GM19351 (cell line): ENCODE results near the gene SPAG17.
A peak's percentile ranks its signal among the peaks of the same experiment; 100 is the strongest.
"Not testable (repeated sequence)": the region's sequence is repeated elsewhere in the genome, so short reads cannot be mapped to it uniquely, and the experiment has no call there.

Experiments
- ATAC-seq: cut with Tn5 transposase; IDR thresholded peaks from one replicate; pipeline ENCODE4 v1.9.1; 2021; ENCODE audit warnings: mild to moderate bottlenecking, moderate library complexity; ENCODE audit not compliant: unreplicated experiment

The SPAG17 gene

GRCh38 chr1:117985973-117986372, 199.1 kb downstream of the SPAG17 start:
- peak; percentile 82 for ATAC-seq

DNA sequence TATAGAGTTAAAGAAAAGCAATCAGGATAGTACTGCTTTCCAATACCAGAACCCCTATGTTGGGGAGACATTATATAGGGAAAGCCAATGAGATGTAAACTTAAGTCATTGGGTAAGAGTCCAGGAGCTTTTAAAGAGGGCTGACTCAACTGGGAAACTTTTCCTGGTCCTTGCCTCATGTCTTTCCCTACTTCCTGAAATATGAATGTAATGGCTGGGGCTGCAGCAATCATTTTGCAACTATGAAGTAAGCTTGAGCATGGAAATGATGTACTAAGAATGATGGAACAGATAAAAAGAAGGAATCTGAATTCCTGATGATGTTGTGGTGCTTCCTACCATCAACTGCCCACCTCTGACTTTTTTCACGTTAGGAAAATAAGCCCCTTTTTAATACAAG, 199.8 kb downstream of the SPAG17 start:
- no peak for ATAC-seq

DNA sequence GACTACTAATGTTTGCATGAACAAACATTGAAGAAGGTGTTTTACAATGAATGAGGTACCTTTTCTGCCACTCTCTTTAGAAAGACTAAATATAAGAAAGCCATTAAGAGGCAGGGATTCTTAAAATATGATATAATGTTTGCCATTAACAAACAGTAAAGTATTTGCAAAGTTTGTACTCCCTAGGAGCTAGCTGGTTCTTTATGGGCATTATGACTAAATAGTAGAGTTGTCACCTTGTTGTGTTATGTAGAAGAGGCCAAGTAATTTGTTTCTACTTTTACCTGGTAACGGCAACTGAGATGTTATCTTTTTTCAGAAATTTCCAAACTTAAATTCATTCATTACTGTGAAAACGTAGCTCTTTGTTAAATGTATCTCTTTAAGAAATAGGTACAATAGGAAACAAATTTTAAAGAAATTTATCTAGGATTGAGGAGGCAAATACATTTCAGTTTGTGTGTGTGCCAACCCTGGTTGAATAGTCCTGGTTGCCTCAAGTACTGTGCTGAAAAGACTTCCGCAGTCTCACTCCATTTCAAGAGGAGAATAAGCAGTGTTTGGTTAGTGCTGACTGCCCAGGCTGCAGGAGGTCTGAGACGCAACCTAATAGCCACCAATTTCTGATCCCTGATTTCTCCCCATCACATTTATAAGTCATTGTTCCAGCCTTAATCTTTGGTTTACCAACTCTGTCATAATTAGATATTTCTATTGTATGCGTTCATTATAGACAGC, 203.4 kb downstream of the SPAG17 start:
- ATAC-seq: no peak

- ATAC-seq: no peak
Observed at GRCh38 chr1:117976381-117976780, 208.6 kb downstream of the SPAG17 start.

DNA sequence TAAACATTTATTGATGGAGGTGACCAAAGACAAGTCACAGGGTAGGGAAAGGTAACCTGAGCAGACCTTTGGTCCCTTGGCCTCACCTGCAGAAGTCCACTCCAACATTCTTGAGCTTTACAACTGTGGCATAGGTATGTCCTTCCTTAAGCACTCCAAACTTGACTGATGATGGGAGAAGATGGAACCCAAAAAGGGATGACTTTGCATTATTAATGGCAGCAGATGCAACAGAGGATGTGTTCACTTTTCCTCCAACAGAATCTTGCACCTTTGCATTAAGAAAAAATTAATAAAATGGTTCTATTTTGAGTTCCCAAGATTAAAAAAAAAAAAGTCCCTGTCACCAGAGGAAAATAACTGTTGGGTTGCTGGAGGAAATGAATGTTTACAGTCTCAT, 213.3 kb downstream of the SPAG17 start:
- no peak for ATAC-seq

DNA sequence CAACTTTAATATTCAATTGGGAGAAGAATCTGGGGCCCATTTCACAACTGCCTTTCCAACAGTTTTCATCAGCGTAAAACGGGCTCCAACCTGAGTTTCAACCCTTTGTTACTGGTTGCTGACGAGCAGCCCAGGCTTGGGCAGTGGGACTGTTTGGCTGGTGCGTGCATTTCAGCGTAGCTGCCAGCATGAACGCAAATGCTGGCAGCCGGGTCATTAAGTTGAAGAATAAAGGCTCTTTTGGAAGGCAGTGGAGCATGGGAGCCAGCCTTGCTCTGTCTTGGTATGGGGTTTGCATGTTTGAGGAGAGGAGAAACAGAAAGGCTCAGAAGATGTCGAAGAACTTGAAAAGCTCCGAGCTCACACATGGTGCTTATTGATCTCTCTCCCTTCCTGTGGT, 214.8 kb downstream of the SPAG17 start:
- ATAC-seq: no peak

DNA sequence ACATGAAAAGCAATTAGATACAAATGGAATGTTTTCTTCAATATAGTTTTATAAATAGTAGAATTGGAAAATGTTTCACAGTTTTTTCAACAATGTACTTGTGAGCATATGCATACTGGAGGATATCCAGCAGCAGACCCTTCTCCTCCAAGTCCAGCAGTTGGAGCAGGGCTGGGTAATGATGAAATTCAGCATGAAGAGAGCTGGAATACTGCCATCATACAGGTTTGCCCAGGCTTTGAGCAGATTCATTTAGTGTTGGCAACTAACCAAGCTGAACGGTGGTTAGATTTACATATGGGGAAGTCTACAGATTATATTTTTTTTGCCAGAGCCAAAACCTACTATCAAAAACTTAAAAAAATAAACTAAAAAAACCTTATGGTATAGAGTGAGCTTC, 217.1 kb downstream of the SPAG17 start:
- no peak for ATAC-seq

DNA sequence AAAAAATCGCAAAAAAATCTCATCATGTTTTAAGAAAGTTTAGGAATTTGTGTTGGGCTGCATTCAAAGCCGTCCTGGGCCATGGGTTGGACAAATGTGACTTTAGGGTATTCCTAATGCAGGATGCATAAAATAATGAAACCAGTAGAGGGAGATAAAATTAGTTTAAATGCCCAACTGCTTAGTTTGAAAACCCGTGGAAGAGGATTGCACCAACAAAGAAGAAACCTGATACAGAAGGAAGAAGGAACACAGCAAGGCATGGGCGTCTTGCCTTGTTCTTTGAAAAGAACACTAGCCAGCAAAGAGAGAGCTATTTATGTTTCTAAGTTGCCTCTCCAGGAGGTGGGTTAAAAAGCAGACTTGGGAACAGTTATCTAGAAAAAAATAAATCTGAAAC, 217.6 kb downstream of the SPAG17 start:
- ATAC-seq: no peak

GRCh38 chr1:117964290-117965038, 220.6 kb downstream of the SPAG17 start:
- ATAC-seq: no peak

- no peak for ATAC-seq
Observed at GRCh38 chr1:117959364-117959763, 225.7 kb downstream of the SPAG17 start.

- no peak for ATAC-seq
Observed at GRCh38 chr1:117952386-117952785, 232.6 kb downstream of the SPAG17 start.

GRCh38 chr1:117942293-117942692, 242.7 kb downstream of the SPAG17 start:
- no peak for ATAC-seq

GRCh38 chr1:117933769-117934168, 251.3 kb downstream of the SPAG17 start:
- ATAC-seq: no peak

DNA sequence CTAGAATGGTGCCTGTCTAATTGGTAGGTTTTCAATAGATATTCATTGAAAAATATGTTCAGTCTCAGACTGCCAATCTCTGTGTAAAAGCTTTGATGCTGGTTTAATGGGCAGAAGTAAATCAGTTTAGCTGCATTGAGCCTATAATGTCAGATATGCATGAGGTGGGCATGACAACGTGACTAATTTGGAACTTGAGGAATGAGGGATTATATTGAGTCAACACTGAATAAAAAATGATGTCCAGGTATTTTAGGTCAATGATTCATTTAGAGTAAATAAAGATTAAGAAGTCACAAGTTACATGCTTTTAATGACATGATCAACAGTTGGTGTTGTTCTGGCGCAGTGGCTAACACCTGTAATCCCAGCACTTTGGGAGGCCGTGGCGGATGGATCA, 252.5 kb downstream of the SPAG17 start:
- no peak for ATAC-seq

DNA sequence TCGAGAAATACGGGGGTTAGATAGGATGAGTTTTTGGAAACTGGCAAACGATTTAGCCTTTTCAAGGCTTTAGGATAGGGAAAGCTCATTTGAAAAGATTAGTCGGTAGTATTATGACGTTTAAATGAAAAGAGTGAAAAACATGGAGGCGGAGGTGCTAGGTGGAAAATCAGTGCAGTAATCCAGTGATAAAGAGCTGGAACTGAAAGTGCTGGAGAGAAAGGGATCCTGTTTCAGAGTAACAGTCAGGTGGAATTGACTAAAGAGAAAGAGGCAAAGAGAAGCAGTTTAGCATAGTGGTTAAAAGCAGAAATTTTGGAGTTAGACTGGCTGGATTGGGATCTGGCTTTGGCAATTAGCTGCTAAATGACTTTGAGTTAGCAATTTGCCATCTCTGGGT, 254.5 kb downstream of the SPAG17 start:
- ATAC-seq: no peak

DNA sequence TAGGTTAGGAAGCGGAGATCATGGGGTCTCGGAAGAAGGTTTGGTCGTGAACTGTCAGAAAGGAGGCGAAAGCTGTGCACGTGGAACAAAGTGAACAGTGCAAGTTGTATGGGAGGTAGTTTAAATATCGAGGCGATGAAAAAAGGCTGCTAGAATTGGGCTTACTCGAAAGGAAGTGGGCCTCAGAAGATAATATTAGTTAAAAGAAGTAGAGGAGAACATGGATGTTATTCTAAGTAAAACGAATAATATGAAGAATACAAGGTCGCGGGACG, 254.9 kb downstream of the SPAG17 start:
- ATAC-seq: peak; percentile 2

DNA sequence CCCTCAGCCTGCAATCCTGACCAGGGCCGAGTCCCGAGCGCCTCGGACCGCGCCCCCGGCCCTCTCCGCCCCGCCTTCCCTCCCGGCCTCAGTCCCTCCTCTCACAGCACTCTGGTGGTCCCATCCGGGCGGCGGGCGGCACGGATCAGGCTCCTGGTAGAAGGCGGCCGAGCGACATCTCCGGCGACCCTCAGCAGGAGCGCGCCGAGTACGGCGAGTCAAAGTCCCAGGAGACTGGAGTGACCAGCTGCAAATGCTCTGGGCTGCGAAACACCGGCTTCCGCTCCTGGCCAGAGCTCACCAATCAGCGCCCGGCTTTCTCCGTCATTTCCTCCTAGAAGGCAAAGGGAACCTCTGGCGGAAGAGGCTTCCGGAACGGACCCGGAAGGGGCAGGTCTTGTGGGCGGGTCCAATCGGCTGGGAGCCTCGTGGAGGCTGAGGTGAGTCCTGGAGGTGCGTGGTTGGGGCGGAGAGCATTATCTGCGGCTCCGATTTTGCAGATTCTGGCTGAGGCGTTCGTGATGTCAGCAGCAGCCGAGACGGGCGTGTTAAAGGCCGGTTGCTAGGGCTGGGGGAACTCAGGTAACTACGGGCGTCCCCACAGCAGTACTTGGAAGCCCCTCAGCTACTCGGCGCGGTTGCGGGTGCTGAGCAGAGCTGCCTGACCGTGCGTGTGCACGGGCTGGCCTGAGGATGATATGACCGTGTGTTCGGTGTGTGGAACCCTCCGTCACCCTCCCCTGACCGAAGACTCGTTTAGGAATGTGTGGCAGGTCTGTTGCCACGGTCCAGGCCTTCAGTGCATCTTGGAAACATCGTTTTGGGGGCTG, 255.5 kb downstream of the SPAG17 start, which contains the start of the genes GDAP2 and WDR3:
Gene GDAP2 (minus strand): TSS at position 279 of the 830 bp plus-strand sequence. CDS start 9,264 bp downstream, outside the sequence.
Gene WDR3 (plus strand): TSS at position 397 of the 830 bp plus-strand sequence. CDS start 3,581 bp downstream, outside the sequence.
- ATAC-seq: peak; percentile 92

- peak; percentile 38 for ATAC-seq
Observed at GRCh38 chr1:117928881-117929342, 256.1 kb downstream of the SPAG17 start.

- no peak for ATAC-seq
Observed at GRCh38 chr1:117925981-117926380, 259.0 kb downstream of the SPAG17 start.

- ATAC-seq: not testable (repeated sequence)
Observed at GRCh38 chr1:117922717-117923116, 262.3 kb downstream of the SPAG17 start.

DNA sequence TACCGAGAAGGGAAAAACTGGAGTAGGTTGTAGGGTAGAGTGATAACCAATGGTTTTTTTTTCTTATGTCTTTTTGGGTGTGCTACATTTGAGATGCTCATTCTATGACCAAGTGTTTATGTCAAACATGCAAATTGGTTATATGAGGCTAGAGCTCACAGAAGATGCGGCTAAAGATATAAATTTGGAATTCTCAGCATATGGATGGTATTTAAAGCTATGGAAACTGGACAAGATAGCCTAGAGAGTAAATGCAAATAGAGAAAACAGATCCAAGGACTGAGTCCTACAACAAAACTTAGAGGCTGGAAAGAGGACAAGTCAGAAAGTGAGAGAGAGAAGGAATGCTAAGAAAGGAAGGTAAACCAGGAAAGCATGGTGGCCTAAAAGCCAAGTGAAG, 263.0 kb downstream of the SPAG17 start:
- ATAC-seq: no peak
